Activated T-cell treated with anti-CD3 and anti-CD28 coated beads, Interleukin-2, amount 50 U/mL, for 24 hours (primary cell): Measurements from ENCODE around the gene TDRD10.

Experiments used
- DNase-seq: peaks from one replicate; pipeline ENCODE4 v3.0.0-alpha.2; 2020
- H3K27ac Mint-ChIP-seq: 2 replicates; pipeline ENCODE4 v1.8.0; 2020; ENCODE audit warnings: mild to moderate bottlenecking, mixed read lengths
- H3K27me3 Mint-ChIP-seq: 2 replicates; pipeline ENCODE4 v1.8.0; 2020; ENCODE audit warnings: mixed read lengths
- H3K36me3 Mint-ChIP-seq: 2 replicates; pipeline ENCODE4 v1.8.0; 2020; ENCODE audit warnings: low read depth, mixed read lengths
- H3K4me1 Mint-ChIP-seq: 2 replicates; pipeline ENCODE4 v1.8.0; 2020; ENCODE audit warnings: low read depth, mixed read lengths
- H3K4me3 Mint-ChIP-seq: 2 replicates; pipeline ENCODE4 v1.8.0; 2020; ENCODE audit warnings: mild to moderate bottlenecking, moderate library complexity, mixed read lengths
- H3K9me3 Mint-ChIP-seq: 2 replicates; pipeline ENCODE4 v1.8.0; 2020; ENCODE audit warnings: mixed read lengths

Gene TDRD10

GRCh38 chr1:154582885-154583284 lies 80.9 kb downstream of the TDRD10 start:
- no peak for DNase-seq
- Mint-ChIP-seq H3K36me3 (peaks cover 100% of the 10 kb centered on the region), H3K4me1 (no peaks in the 10 kb centered on the region), H3K27me3 (no peaks in the 10 kb centered on the region), H3K27ac (peak overlapping the region; percentile 10), H3K9me3 (no peaks in the 10 kb centered on the region), H3K4me3 (no peak overlapping the region)

GRCh38 chr1:154583773-154584172 lies 81.8 kb downstream of the TDRD10 start:
- Mint-ChIP-seq H3K9me3 (no peaks in the 10 kb centered on the region), H3K36me3 (peaks cover 100% of the 10 kb centered on the region), H3K27ac (peak overlapping the region; percentile 77), H3K4me1 (no peaks in the 10 kb centered on the region), H3K27me3 (no peaks in the 10 kb centered on the region), H3K4me3 (no peak overlapping the region)
- no peak for DNase-seq

- Mint-ChIP-seq H3K4me3 (no peak overlapping the region), H3K27ac (peak overlapping the region; percentile 77), H3K4me1 (no peaks in the 10 kb centered on the region), H3K9me3 (no peaks in the 10 kb centered on the region), H3K36me3 (peaks cover 100% of the 10 kb centered on the region), H3K27me3 (no peaks in the 10 kb centered on the region)
- no peak for DNase-seq
These were observed 82.4 kb downstream of the TDRD10 start for GRCh38 chr1:154584267-154584994.

- no peak for DNase-seq
- Mint-ChIP-seq H3K27ac (no peak overlapping the region), H3K4me1 (peaks cover 11% of the 10 kb centered on the region), H3K9me3 (no peaks in the 10 kb centered on the region), H3K4me3 (no peak overlapping the region), H3K27me3 (no peaks in the 10 kb centered on the region), H3K36me3 (peaks cover 100% of the 10 kb centered on the region)
These were observed 84.2 kb downstream of the TDRD10 start for GRCh38 chr1:154586231-154586630.

- no peak for DNase-seq
- H3K27ac Mint-ChIP-seq: peak overlapping the region; percentile 6
- peaks cover 11% of the 10 kb centered on the region for H3K4me1 Mint-ChIP-seq
- no peak overlapping the region for H3K4me3 Mint-ChIP-seq
- H3K36me3 Mint-ChIP-seq: peaks cover 100% of the 10 kb centered on the region
- no peaks in the 10 kb centered on the region for H3K9me3 Mint-ChIP-seq
- H3K27me3 Mint-ChIP-seq: no peaks in the 10 kb centered on the region
These were observed 84.6 kb downstream of the TDRD10 start for GRCh38 chr1:154586641-154587040.

GRCh38 chr1:154589780-154590179 lies 87.8 kb downstream of the TDRD10 start:
- peaks cover 12% of the 10 kb centered on the region for H3K4me1 Mint-ChIP-seq
- H3K27ac Mint-ChIP-seq: peak overlapping the region; percentile 79
- no peaks in the 10 kb centered on the region for H3K9me3 Mint-ChIP-seq
- no peak overlapping the region for H3K4me3 Mint-ChIP-seq
- H3K27me3 Mint-ChIP-seq: no peaks in the 10 kb centered on the region
- H3K36me3 Mint-ChIP-seq: peaks cover 100% of the 10 kb centered on the region
- DNase-seq: no peak

- peaks cover 12% of the 10 kb centered on the region for H3K4me1 Mint-ChIP-seq
- H3K27ac Mint-ChIP-seq: peak overlapping the region; percentile 64
- H3K9me3 Mint-ChIP-seq: no peaks in the 10 kb centered on the region
- H3K4me3 Mint-ChIP-seq: no peak overlapping the region
- H3K36me3 Mint-ChIP-seq: peaks cover 97% of the 10 kb centered on the region
- no peaks in the 10 kb centered on the region for H3K27me3 Mint-ChIP-seq
- no peak for DNase-seq
These were observed 88.7 kb downstream of the TDRD10 start for GRCh38 chr1:154590756-154591155.

- H3K36me3 Mint-ChIP-seq: peaks cover 97% of the 10 kb centered on the region
- H3K4me1 Mint-ChIP-seq: peaks cover 12% of the 10 kb centered on the region
- DNase-seq: no peak
- H3K9me3 Mint-ChIP-seq: no peaks in the 10 kb centered on the region
- peak overlapping the region; percentile 64 for H3K27ac Mint-ChIP-seq
- no peak overlapping the region for H3K4me3 Mint-ChIP-seq
- H3K27me3 Mint-ChIP-seq: no peaks in the 10 kb centered on the region
These were observed 89.2 kb downstream of the TDRD10 start for GRCh38 chr1:154591206-154591605.

GRCh38 chr1:154593390-154593789 lies 91.4 kb downstream of the TDRD10 start:
- Mint-ChIP-seq H3K36me3 (peaks cover 97% of the 10 kb centered on the region), H3K4me3 (no peak overlapping the region), H3K9me3 (no peaks in the 10 kb centered on the region), H3K27ac (peak overlapping the region; percentile 28), H3K4me1 (peaks cover 14% of the 10 kb centered on the region), H3K27me3 (no peaks in the 10 kb centered on the region)
- DNase-seq: no peak

- Mint-ChIP-seq H3K4me1 (peaks cover 27% of the 10 kb centered on the region), H3K27ac (peak overlapping the region; percentile 40), H3K36me3 (peaks cover 97% of the 10 kb centered on the region), H3K9me3 (no peaks in the 10 kb centered on the region), H3K27me3 (no peaks in the 10 kb centered on the region), H3K4me3 (no peak overlapping the region)
- no peak for DNase-seq
These were observed 92.8 kb downstream of the TDRD10 start for GRCh38 chr1:154594811-154595210.

GRCh38 chr1:154595621-154596020 lies 93.6 kb downstream of the TDRD10 start:
- H3K4me3 Mint-ChIP-seq: no peak overlapping the region
- H3K36me3 Mint-ChIP-seq: peaks cover 96% of the 10 kb centered on the region
- H3K9me3 Mint-ChIP-seq: no peaks in the 10 kb centered on the region
- peaks cover 28% of the 10 kb centered on the region for H3K4me1 Mint-ChIP-seq
- DNase-seq: no peak
- H3K27me3 Mint-ChIP-seq: no peaks in the 10 kb centered on the region
- peak overlapping the region; percentile 18 for H3K27ac Mint-ChIP-seq
